HG03575 (cell line): ENCODE measurements around the gene DPY19L1.
"Not testable (repeated sequence)": the region's sequence is repeated elsewhere in the genome, so short reads cannot be mapped to it uniquely, and the experiment has no call there.

Source experiments
- ATAC-seq: cut with Tn5 transposase; IDR thresholded peaks from one replicate; pipeline ENCODE4 v1.9.1; 2021; ENCODE audit not compliant: unreplicated experiment, insufficient number of reproducible peaks, low FRiP score; ENCODE audit errors: extremely low read depth

Gene DPY19L1

GRCh38 chr7:35036361-35037171 is 719 bp downstream of the DPY19L1 start:
- ATAC-seq, result no peak

- no peak for ATAC-seq
Observed at GRCh38 chr7:35035511-35035961, 1.7 kb downstream of the DPY19L1 start.

GRCh38 chr7:35032166-35032565 is 5.1 kb downstream of the DPY19L1 start:
- no peak for ATAC-seq

DNA sequence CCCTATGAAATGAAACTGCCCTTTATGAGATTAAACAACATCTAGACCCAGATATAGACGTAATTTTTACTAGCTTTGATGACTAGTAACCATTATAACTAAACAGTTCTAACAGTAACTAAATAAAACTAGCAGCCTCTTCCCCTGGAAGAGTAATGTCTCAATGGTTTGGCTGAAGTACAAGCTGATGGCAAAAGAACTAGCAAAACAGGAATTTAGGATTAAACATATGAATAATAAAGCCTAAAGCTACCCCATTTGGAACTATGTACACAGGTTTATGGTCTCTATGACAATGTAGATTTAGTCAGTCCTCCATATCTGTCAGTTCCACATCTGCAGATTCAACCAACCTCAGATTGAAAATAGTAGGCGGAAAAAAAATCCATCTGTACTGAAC is 6.4 kb downstream of the DPY19L1 start:
- no peak for ATAC-seq

- ATAC-seq, result no peak
Observed at GRCh38 chr7:35029311-35029710, 8.0 kb downstream of the DPY19L1 start.

GRCh38 chr7:35026150-35026549 is 11.1 kb downstream of the DPY19L1 start:
- no peak for ATAC-seq

DNA sequence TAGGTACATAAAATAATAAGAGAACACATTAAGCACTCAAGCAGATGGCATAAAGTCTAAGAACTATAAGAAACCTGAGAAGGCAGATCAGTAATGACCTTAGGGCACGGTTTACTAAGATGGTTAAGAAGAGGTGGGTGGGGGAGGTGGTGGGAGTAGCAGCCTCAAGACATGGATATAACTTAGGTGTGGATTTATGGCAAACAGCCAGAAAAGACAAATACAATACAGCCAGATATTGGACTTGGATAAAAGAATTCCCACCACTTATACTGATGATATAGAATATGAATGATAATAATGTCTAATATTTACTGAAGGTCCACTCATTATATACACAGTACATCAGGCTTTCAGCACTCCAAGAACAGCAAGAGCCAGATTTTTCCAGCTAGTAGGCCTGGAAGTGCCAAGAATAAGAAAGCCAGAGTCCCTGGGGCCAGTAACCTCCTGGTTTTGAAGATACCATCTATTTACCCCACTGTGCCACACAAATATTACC is 11.9 kb downstream of the DPY19L1 start:
- no peak for ATAC-seq

GRCh38 chr7:35024298-35024697 is 13.0 kb downstream of the DPY19L1 start:
- no peak for ATAC-seq

GRCh38 chr7:35022725-35023124 is 14.6 kb downstream of the DPY19L1 start:
- no peak for ATAC-seq

DNA sequence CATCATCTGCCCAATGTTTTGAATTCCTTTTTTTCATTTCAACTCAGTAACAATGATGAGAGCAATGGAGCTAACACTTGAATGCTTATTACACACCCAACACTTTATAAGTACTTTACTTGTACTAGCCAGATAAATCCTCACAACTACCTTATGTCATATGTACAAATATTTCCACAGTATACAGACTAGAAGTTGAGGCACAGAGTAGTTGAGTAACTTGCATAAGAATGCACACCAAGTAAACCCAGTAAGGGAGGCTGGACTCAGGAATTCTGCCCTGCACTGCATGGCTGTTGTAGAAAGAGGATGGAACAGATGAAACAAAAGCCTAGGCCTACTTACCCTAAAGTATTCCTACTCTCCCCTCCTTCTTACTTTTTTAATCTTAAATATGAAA is 15.8 kb downstream of the DPY19L1 start:
- no peak for ATAC-seq

GRCh38 chr7:35019801-35020200 is 17.5 kb downstream of the DPY19L1 start:
- ATAC-seq, result no peak

DNA sequence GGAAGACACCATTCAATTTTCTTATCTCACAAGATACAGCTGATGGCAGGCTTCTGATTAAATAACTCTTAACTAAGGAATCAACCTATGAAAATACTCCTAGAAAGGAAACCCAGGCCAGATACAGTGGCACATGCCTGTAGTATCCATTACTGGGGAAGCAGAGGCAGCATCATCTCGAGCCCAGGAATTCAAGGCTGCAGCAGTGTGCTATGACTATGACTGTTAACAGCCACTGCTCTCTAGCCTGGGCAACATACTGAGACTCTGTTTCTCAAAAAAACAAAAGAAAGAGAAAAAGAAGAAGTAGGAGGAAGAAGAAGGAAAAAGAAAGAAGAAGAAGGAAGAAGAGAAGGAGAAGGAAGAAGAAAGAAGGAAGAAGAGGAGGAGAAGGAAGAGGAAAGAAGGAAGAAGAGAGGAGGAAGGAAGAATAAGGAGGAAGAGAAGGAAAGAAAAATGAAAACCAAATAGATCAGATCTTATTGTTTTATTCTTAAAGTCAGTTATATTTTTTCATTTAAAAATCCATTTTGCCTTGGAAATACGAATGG is 18.0 kb downstream of the DPY19L1 start:
- ATAC-seq, result no peak

DNA sequence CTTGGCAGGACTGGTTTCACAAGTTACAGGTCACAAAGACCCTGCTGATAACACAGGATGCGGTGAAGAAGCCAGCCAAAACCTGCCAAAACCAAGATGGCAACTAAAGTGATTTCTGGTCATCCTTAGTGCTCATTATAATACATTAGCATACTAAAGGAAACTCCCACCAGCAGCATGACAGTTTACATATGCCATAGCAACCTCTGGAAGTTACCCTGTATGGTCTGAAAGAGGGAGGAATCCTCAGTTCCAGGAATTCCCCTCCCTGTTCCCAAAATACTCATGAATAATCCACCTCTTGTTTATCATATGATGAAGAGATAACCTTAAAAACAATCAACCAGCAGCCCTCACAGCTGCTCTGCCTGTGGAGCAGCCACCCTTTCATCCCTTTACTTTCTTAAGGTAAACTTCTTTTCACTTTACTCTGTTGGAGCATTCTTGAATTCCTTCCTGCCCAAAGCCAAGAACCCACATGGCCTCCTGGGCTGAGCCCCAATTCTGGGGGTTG is 21.9 kb downstream of the DPY19L1 start:
- no peak for ATAC-seq

GRCh38 chr7:35012160-35012559 is 25.1 kb downstream of the DPY19L1 start:
- ATAC-seq, result no peak

GRCh38 chr7:35011085-35011484 is 26.2 kb downstream of the DPY19L1 start:
- ATAC-seq, result no peak

DNA sequence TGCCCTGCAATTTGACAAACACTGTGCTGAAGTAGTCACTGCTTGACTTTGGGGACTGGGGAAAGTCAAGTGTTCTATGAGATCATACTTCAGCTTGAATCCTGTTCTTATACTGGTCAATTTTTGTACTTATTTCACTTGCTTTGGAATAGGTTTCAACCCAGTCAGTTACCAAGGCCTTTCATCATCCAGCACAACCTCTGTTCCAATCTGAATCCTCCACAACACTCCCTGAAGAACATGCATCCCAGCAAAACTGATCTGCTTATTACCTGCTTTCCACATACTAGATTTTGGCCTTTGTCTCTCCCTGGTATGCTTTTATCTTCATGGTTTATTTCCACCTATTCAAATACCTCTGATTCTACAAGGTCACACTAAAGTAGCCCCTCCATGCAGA is 29.5 kb downstream of the DPY19L1 start:
- no peak for ATAC-seq

- no peak for ATAC-seq
Observed at GRCh38 chr7:35004531-35005095, 32.7 kb downstream of the DPY19L1 start.

DNA sequence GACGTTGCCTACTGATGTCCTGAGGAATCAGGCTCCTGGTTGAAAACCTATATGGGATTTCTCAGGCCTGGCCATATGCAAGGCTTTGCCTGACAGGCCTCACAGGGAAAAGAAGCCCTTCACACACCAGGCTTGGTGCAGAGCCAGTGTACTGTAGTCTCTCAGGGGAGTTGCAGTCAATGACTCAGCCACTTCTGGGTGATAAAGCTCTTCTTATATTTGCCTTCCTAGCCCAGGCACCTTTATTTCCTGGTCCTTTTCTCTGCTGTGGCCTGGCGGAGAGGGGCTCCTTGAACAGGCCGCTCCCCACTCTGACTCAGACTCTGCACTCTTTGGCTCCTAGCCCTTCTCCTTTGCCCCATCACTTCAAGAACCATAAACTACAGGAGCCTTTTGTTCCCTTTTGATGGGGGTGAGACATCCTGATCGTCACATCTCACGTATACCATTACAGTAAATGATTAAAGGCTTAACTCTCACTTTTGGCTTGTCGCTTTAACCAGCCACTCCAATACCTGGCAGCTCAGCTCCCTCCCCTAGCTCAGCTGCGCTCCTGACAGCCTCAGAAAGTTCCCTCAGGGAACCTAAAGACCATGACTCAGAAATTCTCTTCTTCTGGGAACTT is 33.5 kb downstream of the DPY19L1 start:
- no peak for ATAC-seq

GRCh38 chr7:35003177-35003650 is 34.1 kb downstream of the DPY19L1 start:
- not testable (repeated sequence) for ATAC-seq
